DMS79 treated with DMSO at 0.1 percent for 48 hours (cell line): Measurements from ENCODE around the gene DGCR6L.
A peak's percentile ranks its signal among the peaks of the same experiment; 100 is the strongest.
"Not testable (repeated sequence)": the region's sequence is repeated elsewhere in the genome, so short reads cannot be mapped to it uniquely, and the experiment has no call there.

Experiments
- DNase-seq: peaks from one replicate; lab custom pipeline; 2025; lab: John Stamatoyannopoulos, UW

DGCR6L gene

GRCh38 chr22:20308806-20309650 lies 10.8 kb downstream of the DGCR6L start:
- not testable (repeated sequence) for DNase-seq

GRCh38 chr22:20307448-20308447 lies 12.1 kb downstream of the DGCR6L start:
- peak; percentile 11 for DNase-seq

- not testable (repeated sequence) for DNase-seq
These were observed 13.0 kb downstream of the DGCR6L start for GRCh38 chr22:20306646-20307447.

- no peak for DNase-seq
These were observed 13.8 kb downstream of the DGCR6L start for GRCh38 chr22:20305894-20306645.

- DNase-seq = not testable (repeated sequence)
These were observed 14.5 kb downstream of the DGCR6L start for GRCh38 chr22:20305230-20305893.

GRCh38 chr22:20304646-20305045 lies 15.2 kb downstream of the DGCR6L start:
- DNase-seq = no peak

- DNase-seq = not testable (repeated sequence)
These were observed 16.7 kb downstream of the DGCR6L start for GRCh38 chr22:20303229-20303534.

GRCh38 chr22:20302438-20303228 lies 17.2 kb downstream of the DGCR6L start:
- DNase-seq = no peak

GRCh38 chr22:20299746-20300136 lies 20.1 kb downstream of the DGCR6L start:
- no peak for DNase-seq

GRCh38 chr22:20298803-20299745 lies 20.8 kb downstream of the DGCR6L start:
- peak; percentile 20 for DNase-seq

- DNase-seq = no peak
These were observed 21.6 kb downstream of the DGCR6L start for GRCh38 chr22:20298110-20298802.

GRCh38 chr22:20297414-20298109 lies 22.3 kb downstream of the DGCR6L start:
- DNase-seq = no peak

- no peak for DNase-seq
These were observed 23.3 kb downstream of the DGCR6L start for GRCh38 chr22:20296598-20296997.

- DNase-seq = no peak
These were observed 24.4 kb downstream of the DGCR6L start for GRCh38 chr22:20295262-20296064.

GRCh38 chr22:20292673-20293232 lies 27.1 kb downstream of the DGCR6L start:
- no peak for DNase-seq

GRCh38 chr22:20292108-20292507 lies 27.8 kb downstream of the DGCR6L start:
- no peak for DNase-seq
